Measurements from ENCODE around the gene HSD17B8.

HSD17B8 gene

GRCh38 chr6:33236328-33236727 lies 31.9 kb downstream of the HSD17B8 start:
- no peak for DNase-seq (ENCODE audit: low read depth in 2 of 3, low spot score in 1 of 3)

- DNase-seq (ENCODE audit: low read depth in 2 of 3, low spot score in 1 of 3), result no peak
Measured at GRCh38 chr6:33236852-33237251, 32.4 kb downstream of the HSD17B8 start.

GRCh38 chr6:33237741-33238140 lies 33.3 kb downstream of the HSD17B8 start:
- no peak for DNase-seq (ENCODE audit: low read depth in 2 of 3, low spot score in 1 of 3)

GRCh38 chr6:33241968-33242367 lies 37.5 kb downstream of the HSD17B8 start:
- DNase-seq (ENCODE audit: low read depth in 2 of 3, low spot score in 1 of 3), result no peak

- DNase-seq (ENCODE audit: low read depth in 2 of 3, low spot score in 1 of 3), result no peak
Measured at GRCh38 chr6:33243476-33243875, 39.0 kb downstream of the HSD17B8 start.

- DNase-seq (ENCODE audit: low read depth in 2 of 3, low spot score in 1 of 3), result peak; percentile 84 to 97 (median 89)
Measured at GRCh38 chr6:33247977-33248642, 43.7 kb downstream of the HSD17B8 start.

GRCh38 chr6:33248643-33248931 lies 44.1 kb downstream of the HSD17B8 start:
- DNase-seq (ENCODE audit: low read depth in 2 of 3, low spot score in 1 of 3), result peak; percentile 12 to 34 (median 27)

- DNase-seq (ENCODE audit: low read depth in 2 of 3, low spot score in 1 of 3), result peak; percentile 94 to 96 (median 94)
Measured at GRCh38 chr6:33248932-33249731, 44.7 kb downstream of the HSD17B8 start.

- DNase-seq (ENCODE audit: low read depth in 2 of 3, low spot score in 1 of 3), result no peak
Measured at GRCh38 chr6:33249732-33250630, 45.5 kb downstream of the HSD17B8 start.

- DNase-seq (ENCODE audit: low read depth in 2 of 3, low spot score in 1 of 3), result no peak
Measured at GRCh38 chr6:33250731-33251130, 46.3 kb downstream of the HSD17B8 start.

- no peak for DNase-seq (ENCODE audit: low read depth in 2 of 3, low spot score in 1 of 3)
Measured at GRCh38 chr6:33251395-33252012, 47.0 kb downstream of the HSD17B8 start.

GRCh38 chr6:33252759-33253158 lies 48.3 kb downstream of the HSD17B8 start:
- DNase-seq (ENCODE audit: low read depth in 2 of 3, low spot score in 1 of 3), result no peak

GRCh38 chr6:33254591-33254990 lies 50.1 kb downstream of the HSD17B8 start:
- no peak for DNase-seq (ENCODE audit: low read depth in 2 of 3, low spot score in 1 of 3)

Data from stimulated activated CD4-positive, alpha-beta T cell treated with anti-CD3 and anti-CD28 coated beads, Interleukin-12 subunit alpha, Interleukin-12 subunit beta, amount 100 ng/mL, for 48 hours (primary cell).